GM12892 (cell line): Measurements from ENCODE around the gene SLC12A5.

Experiments used
- DNase-seq: peaks from one replicate; pipeline ENCODE4 v3.0.0; 2011; ENCODE audit not compliant: insufficient read length
- FAIRE-seq: peaks from 2 replicates; lab custom pipeline; 2011; peaks lifted over from hg19 to GRCh38; lab: Jason Lieb, UNC
- POLR2A ChIP-seq: IDR thresholded peaks from 2 replicates; pipeline ENCODE4 v1.6.1; 2011; ENCODE audit warnings: low read depth, low read length, control low read depth
- POLR2AphosphoS5 ChIP-seq: IDR thresholded peaks from 2 replicates; pipeline ENCODE4 v1.6.1; 2011; ENCODE audit warnings: low read depth, low read length, control low read depth
- TAF1 ChIP-seq: IDR thresholded peaks from 2 replicates; pipeline ENCODE4 v1.6.1; 2011; ENCODE audit warnings: low read depth, mild to moderate bottlenecking, control low read depth, low read length, borderline replicate concordance

SLC12A5 gene

DNA sequence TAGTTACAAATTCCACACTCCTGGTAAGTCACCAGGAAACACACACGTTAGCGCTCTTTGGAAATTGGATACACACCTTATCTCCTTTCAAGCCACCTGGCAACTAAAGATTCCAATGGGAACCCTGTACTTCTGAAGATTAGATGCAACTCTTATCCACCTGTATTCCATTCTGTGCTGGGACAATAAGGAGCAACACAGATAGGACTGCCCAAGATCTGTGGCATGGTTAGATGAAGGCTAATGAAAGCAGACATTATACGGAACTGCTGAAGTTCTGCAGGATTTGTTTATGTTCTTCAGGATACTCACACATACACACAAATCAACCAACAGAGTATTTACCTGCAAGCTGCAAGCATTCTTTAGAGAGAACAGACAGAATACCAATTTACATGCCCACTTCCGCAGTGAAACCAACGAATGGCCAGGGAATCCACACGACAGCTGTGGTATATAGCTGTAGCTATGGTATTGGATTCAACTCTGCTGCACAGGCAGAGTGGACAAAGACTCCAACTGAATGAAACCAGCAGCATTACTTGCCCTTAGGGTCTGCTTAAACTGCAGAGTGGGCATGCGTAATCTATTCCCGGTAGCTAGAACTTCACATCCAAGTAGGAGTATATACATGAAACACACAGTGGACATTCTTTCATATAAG lies 48.8 kb downstream of the SLC12A5 start:
- FAIRE-seq, result no peak
- no peak for TF ChIP-seq TAF1
- TF ChIP-seq POLR2A, result no peak
- TF ChIP-seq POLR2AphosphoS5, result no peak
- DNase-seq, result no peak

DNA sequence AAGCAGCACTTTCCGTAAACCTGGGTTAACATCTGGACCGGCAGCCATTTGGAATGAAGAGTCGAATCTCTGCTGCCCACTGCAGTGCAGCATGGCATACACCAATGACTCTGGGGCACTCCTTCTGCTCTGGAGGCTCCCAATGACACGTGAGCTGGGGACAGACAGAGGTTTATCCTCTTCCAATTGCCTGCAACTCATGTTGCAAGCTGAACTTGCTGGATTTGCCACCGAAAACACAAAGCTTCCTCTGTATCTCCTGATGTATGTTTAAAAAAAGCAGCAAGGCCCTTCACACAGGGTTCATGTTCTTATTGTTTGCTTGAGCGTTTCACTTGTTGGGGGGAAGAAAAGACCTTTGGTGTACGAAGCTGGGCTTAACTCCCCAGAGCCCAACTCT lies 49.9 kb downstream of the SLC12A5 start:
- TF ChIP-seq POLR2AphosphoS5 (no peak), POLR2A (no peak), TAF1 (no peak)
- DNase-seq (no peak), FAIRE-seq (no peak)

DNA sequence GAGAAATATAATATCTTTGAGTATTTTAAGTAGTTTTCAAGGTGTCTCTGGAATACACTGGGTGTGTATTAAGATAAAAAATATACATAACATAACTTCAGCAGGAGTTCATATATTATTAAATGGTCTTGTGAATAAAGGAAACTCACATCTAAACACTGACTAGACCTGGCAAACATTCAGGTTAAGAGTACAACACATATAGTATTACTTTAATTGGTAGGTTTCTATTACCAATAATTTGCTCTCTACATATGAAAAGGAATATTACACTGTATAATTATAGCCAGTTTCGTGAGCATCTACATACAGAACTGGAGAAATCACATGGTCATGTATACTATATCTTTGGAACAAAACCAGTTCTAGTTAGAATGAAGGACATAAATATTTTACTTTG lies 52.1 kb downstream of the SLC12A5 start:
- FAIRE-seq (no peak), DNase-seq (no peak)
- TF ChIP-seq TAF1, result no peak
- TF ChIP-seq POLR2A, result no peak
- TF ChIP-seq POLR2AphosphoS5, result no peak

DNA sequence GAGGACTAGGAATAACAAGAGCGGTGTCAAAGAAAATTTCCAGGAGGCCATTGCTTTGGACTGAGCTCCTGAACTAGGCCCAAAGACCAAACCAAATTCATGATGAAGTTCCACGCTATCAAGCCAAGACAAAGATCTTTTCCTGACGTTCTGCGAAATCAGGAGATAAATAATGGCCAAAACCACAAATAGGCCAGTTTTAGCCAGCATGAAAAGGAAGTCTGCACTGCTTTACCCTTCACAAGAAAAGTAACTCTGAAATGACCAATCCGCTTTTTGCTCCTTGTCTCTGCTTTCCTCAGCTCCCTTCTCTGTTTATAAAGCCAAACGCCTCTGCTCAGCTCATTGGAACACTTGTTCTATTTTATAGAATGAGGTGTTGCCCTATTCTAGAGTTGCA lies 54.1 kb downstream of the SLC12A5 start:
- DNase-seq (no peak), FAIRE-seq (no peak)
- TF ChIP-seq TAF1 (no peak), POLR2AphosphoS5 (no peak), POLR2A (no peak)

DNA sequence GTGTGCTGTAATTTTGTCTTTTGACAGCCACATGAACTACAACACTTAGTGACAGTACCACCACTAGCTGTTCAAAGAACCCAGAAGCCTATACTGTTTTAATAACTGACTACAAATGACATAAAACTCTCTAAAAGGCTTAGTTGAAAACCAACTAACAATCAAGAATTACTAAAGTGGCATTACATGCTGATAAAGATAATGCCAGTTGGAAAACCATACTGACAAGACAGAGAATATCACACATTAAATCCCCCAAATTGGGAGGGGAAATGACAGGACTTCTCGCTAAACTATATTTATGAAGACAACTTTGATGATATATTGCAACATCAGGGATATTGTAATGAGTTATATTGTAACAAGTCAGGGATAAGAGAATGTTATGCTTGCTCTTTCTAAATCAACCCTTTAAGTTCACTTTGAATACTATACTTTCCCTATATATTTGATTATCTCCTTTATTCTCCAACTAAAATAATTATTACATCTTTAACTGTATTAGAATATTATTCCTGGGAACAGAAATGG lies 54.6 kb downstream of the SLC12A5 start:
- no peak for TF ChIP-seq POLR2A
- TF ChIP-seq TAF1, result no peak
- no peak for TF ChIP-seq POLR2AphosphoS5
- no peak for FAIRE-seq
- no peak for DNase-seq

DNA sequence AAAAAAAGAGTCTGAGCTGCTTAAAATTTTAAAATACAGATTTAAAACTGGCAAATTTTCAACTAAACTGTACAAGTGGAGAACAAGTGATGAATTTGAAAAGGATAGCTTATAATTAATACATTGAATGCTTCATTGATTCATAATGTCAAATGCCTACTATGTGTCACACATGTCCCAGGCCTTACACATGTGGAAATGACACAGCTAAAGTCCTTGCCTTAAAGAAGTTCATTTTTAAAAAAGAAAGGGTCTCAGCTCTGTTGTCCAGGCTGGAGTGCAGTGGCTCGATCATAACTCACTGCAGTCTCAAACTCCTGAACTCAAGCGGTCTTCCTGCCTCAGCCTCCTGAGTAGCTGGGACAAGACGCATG lies 55.8 kb downstream of the SLC12A5 start:
- FAIRE-seq (no peak), DNase-seq (no peak)
- TF ChIP-seq POLR2AphosphoS5 (no peak), POLR2A (no peak), TAF1 (no peak)

DNA sequence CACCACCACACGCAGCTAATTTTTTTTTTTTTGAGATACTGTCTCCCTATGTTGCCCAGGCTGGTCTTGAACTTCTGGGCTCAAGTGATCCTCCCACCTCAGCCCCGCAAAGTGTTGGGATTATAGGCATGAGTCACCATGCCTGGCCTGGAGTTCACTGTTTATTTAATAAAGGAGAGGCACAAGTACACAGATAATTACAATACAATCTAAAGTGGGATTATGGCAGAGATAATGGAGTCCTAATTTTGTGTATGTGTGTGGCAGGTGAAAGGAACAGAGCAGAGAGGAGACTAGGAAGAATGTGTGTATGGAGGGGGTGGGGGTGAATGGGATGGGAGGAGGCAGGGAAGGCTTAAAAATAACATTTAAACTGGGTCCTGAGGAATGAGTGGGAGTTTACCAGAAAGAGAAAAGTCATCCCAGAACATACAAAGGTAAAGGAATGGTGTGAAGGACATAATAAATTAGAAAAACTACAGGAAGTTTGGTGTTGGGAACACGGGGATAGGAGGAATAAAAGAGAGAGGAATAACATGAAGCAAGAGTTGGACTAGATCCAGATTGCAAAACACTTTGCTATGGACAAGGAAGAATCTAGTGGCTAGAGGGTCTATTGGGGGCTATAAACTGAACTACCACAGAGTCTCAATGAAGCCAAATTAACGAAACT lies 56.3 kb downstream of the SLC12A5 start:
- FAIRE-seq, result no peak
- TF ChIP-seq POLR2A (no peak), TAF1 (no peak), POLR2AphosphoS5 (no peak)
- no peak for DNase-seq

DNA sequence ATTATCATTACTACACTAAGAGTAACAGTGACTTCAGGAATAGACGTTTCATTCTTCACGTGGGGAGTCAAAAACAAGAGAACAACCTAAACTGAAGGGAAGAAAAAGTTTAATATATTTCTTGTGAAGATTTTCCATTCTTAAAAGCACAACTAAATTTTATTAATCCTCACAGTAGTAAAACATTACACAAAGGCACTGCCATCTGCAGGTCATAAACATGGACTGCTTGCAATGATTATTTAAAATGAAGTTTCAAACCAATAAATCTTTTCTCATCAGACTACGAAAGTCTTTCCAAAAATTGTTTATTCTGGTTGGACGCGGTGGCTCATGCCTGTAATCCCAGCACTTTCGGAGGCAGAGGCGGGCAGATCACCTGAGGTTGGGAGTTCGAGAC lies 58.1 kb downstream of the SLC12A5 start:
- no peak for DNase-seq
- FAIRE-seq, result no peak
- TF ChIP-seq TAF1, result no peak
- TF ChIP-seq POLR2A, result no peak
- TF ChIP-seq POLR2AphosphoS5, result no peak

DNA sequence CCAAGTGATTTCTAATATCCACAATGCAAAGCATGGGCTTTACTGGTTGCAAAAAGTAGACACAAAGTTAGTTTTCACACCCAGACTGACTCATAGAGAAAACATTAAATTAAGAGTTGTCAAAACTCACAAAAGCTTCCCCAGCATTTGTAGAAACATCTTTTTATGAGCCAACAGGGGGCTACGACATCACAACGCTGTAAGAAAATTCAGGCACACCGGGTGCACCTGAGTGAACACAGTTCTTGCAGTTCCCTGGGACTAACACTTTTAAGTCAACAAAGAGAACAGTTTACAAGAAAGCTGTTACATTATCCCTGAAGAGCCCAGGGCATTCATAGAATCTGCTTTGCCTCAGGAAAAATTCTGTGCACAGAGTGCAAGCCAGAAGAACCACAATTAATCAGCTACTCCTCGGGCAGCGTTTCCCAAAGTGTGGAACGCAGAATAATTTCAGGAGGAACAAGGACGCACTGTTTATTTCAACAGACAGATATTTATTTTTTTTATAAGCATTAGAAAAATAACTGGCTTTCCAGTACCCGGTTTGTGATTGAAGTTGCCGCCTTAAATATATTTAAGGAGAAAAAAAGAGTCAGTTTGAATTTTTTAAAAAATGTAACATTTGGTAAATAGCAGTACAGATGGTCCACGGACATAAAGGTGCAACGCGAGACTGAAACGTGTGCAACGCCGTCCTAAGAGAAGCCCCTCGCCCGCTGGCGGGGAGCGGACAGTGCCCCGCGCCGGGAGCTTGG lies 59.6 kb downstream of the SLC12A5 start:
- no peak for TF ChIP-seq TAF1
- no peak for TF ChIP-seq POLR2A
- TF ChIP-seq POLR2AphosphoS5, result no peak
- FAIRE-seq (no peak), DNase-seq (no peak)

DNA sequence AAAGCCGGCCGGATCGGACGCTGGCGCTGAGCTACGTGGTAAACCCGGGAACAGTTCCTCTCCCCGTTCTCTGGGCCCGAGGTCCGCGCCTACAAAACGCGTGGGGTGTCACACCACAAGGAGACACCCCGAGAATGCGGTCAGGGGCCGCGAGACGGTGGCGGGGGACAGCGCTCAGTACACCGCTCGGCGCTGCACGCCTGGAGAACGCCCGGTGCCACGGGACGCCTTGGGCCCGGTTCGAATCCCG lies 60.1 kb downstream of the SLC12A5 start:
- FAIRE-seq (peak; percentile 38), DNase-seq (no peak)
- TF ChIP-seq POLR2AphosphoS5, result no peak
- TF ChIP-seq TAF1, result no peak
- TF ChIP-seq POLR2A, result no peak
